DND-41 (cell line): ENCODE data around the gene INKA1.

Experiments used
- EZH2 ChIP-seq: IDR thresholded peaks from 3 replicates; pipeline ENCODE4 v1.6.1; 2012; ENCODE audit warnings: borderline replicate concordance, low read depth, mild to moderate bottlenecking, moderate library complexity, low read length, inconsistent platforms; ENCODE audit not compliant: severe bottlenecking
- TF ChIP-seq, protein P1 (sequence below): IDR thresholded peaks from 2 replicates; pipeline ENCODE4 v1.5.1; 2012; ENCODE audit warnings: borderline replicate concordance, low read length, moderate library complexity, mild to moderate bottlenecking; ENCODE audit not compliant: poor library complexity, severe bottlenecking; ENCODE audit errors: extremely low read depth

DNA sequence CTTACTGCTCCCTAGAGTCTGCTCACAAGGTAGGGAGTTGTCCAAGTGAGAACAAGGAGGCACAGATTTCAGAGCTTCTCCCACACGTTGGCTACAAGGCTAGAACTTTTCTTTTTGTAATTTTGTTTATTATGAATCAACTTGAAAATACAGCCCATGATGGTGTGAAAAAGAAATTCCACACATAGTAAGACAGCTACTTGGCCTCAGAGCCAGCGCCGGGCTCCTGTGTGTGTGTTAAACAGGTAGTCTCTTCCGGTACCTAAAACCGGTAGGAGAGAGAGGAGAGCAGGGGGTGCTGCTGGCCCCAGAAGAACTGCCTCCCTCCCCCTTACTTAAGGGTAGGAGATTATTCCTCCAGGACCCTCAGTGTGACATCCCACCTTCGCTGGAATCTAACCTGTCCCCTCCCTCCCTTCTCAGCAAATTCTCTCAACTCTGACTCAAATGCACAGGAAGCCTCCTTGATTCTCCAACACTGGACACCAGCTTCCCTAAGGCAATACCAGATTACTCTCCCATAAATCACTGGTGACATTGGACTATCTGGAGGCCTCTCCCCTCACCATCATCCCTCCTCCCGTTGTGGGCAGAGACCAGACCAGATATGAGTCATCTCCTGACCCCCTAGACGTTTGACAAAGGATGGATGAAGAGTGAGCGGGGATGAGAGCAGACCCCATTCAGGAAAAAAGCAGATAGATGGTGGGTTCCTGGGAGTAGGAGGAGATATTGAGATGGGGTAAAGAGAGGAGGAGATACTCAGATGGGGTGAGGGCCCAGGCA is 12.2 kb upstream of the INKA1 start:
- TF ChIP-seq, protein P1, sequence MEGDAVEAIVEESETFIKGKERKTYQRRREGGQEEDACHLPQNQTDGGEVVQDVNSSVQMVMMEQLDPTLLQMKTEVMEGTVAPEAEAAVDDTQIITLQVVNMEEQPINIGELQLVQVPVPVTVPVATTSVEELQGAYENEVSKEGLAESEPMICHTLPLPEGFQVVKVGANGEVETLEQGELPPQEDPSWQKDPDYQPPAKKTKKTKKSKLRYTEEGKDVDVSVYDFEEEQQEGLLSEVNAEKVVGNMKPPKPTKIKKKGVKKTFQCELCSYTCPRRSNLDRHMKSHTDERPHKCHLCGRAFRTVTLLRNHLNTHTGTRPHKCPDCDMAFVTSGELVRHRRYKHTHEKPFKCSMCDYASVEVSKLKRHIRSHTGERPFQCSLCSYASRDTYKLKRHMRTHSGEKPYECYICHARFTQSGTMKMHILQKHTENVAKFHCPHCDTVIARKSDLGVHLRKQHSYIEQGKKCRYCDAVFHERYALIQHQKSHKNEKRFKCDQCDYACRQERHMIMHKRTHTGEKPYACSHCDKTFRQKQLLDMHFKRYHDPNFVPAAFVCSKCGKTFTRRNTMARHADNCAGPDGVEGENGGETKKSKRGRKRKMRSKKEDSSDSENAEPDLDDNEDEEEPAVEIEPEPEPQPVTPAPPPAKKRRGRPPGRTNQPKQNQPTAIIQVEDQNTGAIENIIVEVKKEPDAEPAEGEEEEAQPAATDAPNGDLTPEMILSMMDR, result no peak
- no peak for TF ChIP-seq EZH2
